Myocyte (in vitro differentiated cells): ENCODE results near the gene TMEM221. TPM values are rescaled to one million over a fixed set of nuclear protein-coding genes. Genes with fewer than 3 reads are reported as not detected.
A peak's percentile ranks its signal among the peaks of the same experiment; 100 is the strongest.

ENCODE experiments used
- DNase-seq: peaks from one replicate; pipeline ENCODE4 v3.0.0-alpha.2; 2012; ENCODE audit warnings: low read depth
- polyA plus RNA-seq: library from polyadenylated mRNA; unstranded; fragments of >200 nt; gene quantifications from one replicate; pipeline ENCODE4 v1.2.1, GENCODE V29; 2012; ENCODE audit warnings: missing spikeins
- total RNA-seq: library from RNA; depleted of rRNA; stranded (reverse); fragments of >200 nt; gene quantifications from 2 replicates; pipeline ENCODE4 v1.2.3, GENCODE V29; 2014

TMEM221 gene
- 0.31 and 2.6 TPM in 2 replicates for total RNA-seq
- polyA plus RNA-seq, result 0.21 TPM

- DNase-seq, result no peak
These were observed at the start of gene TMEM221 for GRCh38 chr19:17448131-17448967. TSS of gene TMEM221 (minus strand) at chr19:17448668. CDS start at chr19:17448462, 206 bp downstream.

- no peak for DNase-seq
These were observed 48.8 kb upstream of the TMEM221 start for GRCh38 chr19:17497149-17497798.

- peak; percentile 84 for DNase-seq
These were observed 48.0 kb upstream of the TMEM221 start for GRCh38 chr19:17496337-17496997.

GRCh38 chr19:17495639-17496296 is 47.3 kb upstream of the TMEM221 start:
- peak; percentile 89 for DNase-seq

- DNase-seq, result no peak
These were observed 42.8 kb upstream of the TMEM221 start for GRCh38 chr19:17491287-17491686.

GRCh38 chr19:17490411-17490810 is 41.9 kb upstream of the TMEM221 start:
- DNase-seq, result no peak

- DNase-seq, result no peak
These were observed 41.0 kb upstream of the TMEM221 start for GRCh38 chr19:17489392-17490030.

- no peak for DNase-seq
These were observed 40.3 kb upstream of the TMEM221 start for GRCh38 chr19:17488593-17489391.

GRCh38 chr19:17487284-17488121 is 39.0 kb upstream of the TMEM221 start:
- DNase-seq, result no peak

GRCh38 chr19:17486545-17487240 is 38.2 kb upstream of the TMEM221 start:
- DNase-seq, result no peak

GRCh38 chr19:17484520-17485185 is 36.2 kb upstream of the TMEM221 start:
- no peak for DNase-seq

- DNase-seq, result no peak
These were observed 35.1 kb upstream of the TMEM221 start for GRCh38 chr19:17483605-17484002.

- DNase-seq, result no peak
These were observed 34.6 kb upstream of the TMEM221 start for GRCh38 chr19:17482877-17483604.

- no peak for DNase-seq
These were observed 33.5 kb upstream of the TMEM221 start for GRCh38 chr19:17481986-17482385.

GRCh38 chr19:17479325-17479791 is 30.9 kb upstream of the TMEM221 start:
- DNase-seq, result peak; percentile 49

GRCh38 chr19:17475541-17476115 is 27.2 kb upstream of the TMEM221 start:
- peak; percentile 98 for DNase-seq
